ENCODE data around the gene TNNT1.
"Not testable (repeated sequence)": the region's sequence is repeated elsewhere in the genome, so short reads cannot be mapped to it uniquely, and the experiment has no call there.

TNNT1 gene

GRCh38 chr19:55149078-55150003 is at the start of gene TNNT1:
TSS of gene TNNT1 (minus strand) at chr19:55149206. CDS start at chr19:55147157, 2,049 bp downstream.
- DNase-seq: no peak

GRCh38 chr19:55198651-55199050 is 49.6 kb upstream of the TNNT1 start:
- no peak for DNase-seq

GRCh38 chr19:55197528-55197927 is 48.5 kb upstream of the TNNT1 start:
- DNase-seq: no peak

GRCh38 chr19:55196803-55197202 is 47.8 kb upstream of the TNNT1 start:
- DNase-seq: no peak

GRCh38 chr19:55193481-55193880 is 44.5 kb upstream of the TNNT1 start:
- DNase-seq: no peak

- no peak for DNase-seq
These were observed 40.4 kb upstream of the TNNT1 start for GRCh38 chr19:55189403-55189835.

GRCh38 chr19:55188625-55189024 is 39.6 kb upstream of the TNNT1 start:
- no peak for DNase-seq

GRCh38 chr19:55186080-55186479 is 37.1 kb upstream of the TNNT1 start:
- DNase-seq: no peak

- DNase-seq: no peak
These were observed 32.7 kb upstream of the TNNT1 start for GRCh38 chr19:55181740-55182139.

GRCh38 chr19:55179606-55180484 is 30.8 kb upstream of the TNNT1 start, which contains the start of gene SYT5:
TSS of gene SYT5 (minus strand) at chr19:55180289. CDS start at chr19:55179041, 1,248 bp downstream.
- no peak for DNase-seq

GRCh38 chr19:55178781-55179599 is 30.0 kb upstream of the TNNT1 start:
- peak; percentile 74 for DNase-seq

GRCh38 chr19:55176076-55176475 is 27.1 kb upstream of the TNNT1 start:
- no peak for DNase-seq

GRCh38 chr19:55175117-55175867 is 26.3 kb upstream of the TNNT1 start:
- DNase-seq: no peak

- no peak for DNase-seq
These were observed 25.6 kb upstream of the TNNT1 start for GRCh38 chr19:55174425-55175116.

- DNase-seq: no peak
These were observed 24.9 kb upstream of the TNNT1 start for GRCh38 chr19:55173714-55174409.

- DNase-seq: no peak
These were observed 24.2 kb upstream of the TNNT1 start for GRCh38 chr19:55173186-55173713.

GRCh38 chr19:55172741-55173140 is 23.7 kb upstream of the TNNT1 start:
- DNase-seq: no peak

GRCh38 chr19:55172318-55172717 is 23.3 kb upstream of the TNNT1 start:
- not testable (repeated sequence) for DNase-seq

GRCh38 chr19:55171440-55171839 is 22.4 kb upstream of the TNNT1 start:
- no peak for DNase-seq

GRCh38 chr19:55169136-55169535 is 20.1 kb upstream of the TNNT1 start:
- no peak for DNase-seq
